ENCODE measurements around the gene HDAC11. TPM values are rescaled to one million over a fixed set of nuclear protein-coding genes. Genes with fewer than 3 reads are reported as not detected.

Gene HDAC11
- total and polyA plus RNA-seq, 2 of the 4 experiments (the other 2 are of a cell fraction), result 9.1 to 11.4 TPM

DNA sequence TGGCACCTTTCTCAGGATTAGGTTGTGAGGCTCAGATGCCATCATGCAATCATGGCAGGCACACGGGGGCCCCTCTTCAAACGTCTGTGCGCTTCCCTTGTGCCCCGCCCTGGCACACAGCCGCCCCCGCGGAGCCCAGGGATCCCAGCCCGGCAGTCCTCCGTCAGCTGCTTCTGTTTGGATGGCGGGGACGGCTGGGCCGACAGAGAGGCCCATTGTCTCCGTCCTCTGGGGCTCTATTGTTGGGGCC lies 849 bp upstream of the HDAC11 start:
- Histone ChIP-seq H3K27ac (ENCODE audit: insufficient read depth, low read length) (peak overlapping the region; percentile 69), H3K23ac (ENCODE audit: low read depth, low read length) (no peak overlapping the region), H4K8ac (ENCODE audit: low read depth in 2 of 2, low read length in 2 of 2) (peak overlapping the region; percentile 82 to 89; a peak in 2 of 4 replicates), H3K4me1 (ENCODE audit: control insufficient read depth, insufficient read depth, low read length) (peaks cover 6% of the 10 kb centered on the region; the same call in 1 of the 2 replicates), H2BK15ac (ENCODE audit: low read depth, low read length) (no peak overlapping the region), H3K4ac (ENCODE audit: low read depth, low read length) (peak overlapping the region; percentile 46; the same call in 1 of the 2 replicates), H3K9ac (ENCODE audit: low read depth, low read length) (peak overlapping the region; percentile 79), H2BK5ac (ENCODE audit: low read depth, low read length, poor library complexity, severe bottlenecking) (no peak overlapping the region), H4K91ac (ENCODE audit: insufficient read depth, low read depth, low read length) (0 out of 2 replicates have a peak overlapping the region, but pooled peaks have one; percentile 7), H4K20me1 (ENCODE audit: insufficient read depth, low read length) (no peaks in the 10 kb centered on the region), H3K4me3 (ENCODE audit: insufficient read depth, low read depth, low read length) (peak overlapping the region; percentile 75), H3K56ac (ENCODE audit: extremely low read depth, insufficient read depth, low read length) (no peak overlapping the region), H3K18ac (ENCODE audit: low read depth, low read length) (no peak overlapping the region), H3K4me2 (ENCODE audit: low read depth, low read length) (peak overlapping the region; percentile 87), H3K9me1 (ENCODE audit: insufficient read depth, low read length) (peaks cover 8% of the 10 kb centered on the region), H4K5ac (ENCODE audit: low read depth, low read length) (peak overlapping the region; percentile 23), H2BK20ac (ENCODE audit: low read depth, low read length) (no peak overlapping the region), H2AFZ (replicated peaks; ENCODE audit: low read length, poor library complexity) (peak overlapping the region; percentile 96), H3K14ac (replicated peaks; ENCODE audit: low read depth, low read length) (peak overlapping the region; percentile 74; the same call in 1 of the 2 replicates), H3K36me3 (ENCODE audit: control insufficient read depth, insufficient read depth, low read length) (no peaks in the 10 kb centered on the region; the same call in 1 of the 2 replicates), H3K9me3 (ENCODE audit: control insufficient read depth, insufficient read depth, low read length) (no peaks in the 10 kb centered on the region), H2AK9ac (replicated peaks; ENCODE audit: low read depth, low read length, poor library complexity) (peak overlapping the region; percentile 53), H2BK120ac (ENCODE audit: low read depth, low read length) (no peak overlapping the region), H2AK5ac (ENCODE audit: low read depth, low read length) (no peak overlapping the region), H3K79me1 (ENCODE audit: low read depth in 1 of 2, low read length in 2 of 2) (peaks cover 0 to 7% of the 10 kb centered on the region in 2 experiments; a peak in 2 of 4 replicates), H3K27me3 (ENCODE audit: control insufficient read depth, insufficient read depth, low read length) (peaks cover 2% of the 10 kb centered on the region; the same call in 1 of the 2 replicates)
- ChIA-PET POLR2A (ENCODE audit: unreplicated experiment) (no interaction called here), CTCF (interaction anchor here (1.3 kb wide), 1 partner anchor 15 kb away, joined by 6 read pairs; no protein-coding TSS in a partner anchor)
- dilution Hi-C loops (cut with HindIII; ENCODE audit: low sequenced_read_pairs, unreplicated experiment) (no loop called here), intact Hi-C loops (cut with micrococcal nuclease) (no loop called here), in situ Hi-C loops (cut with MboI; ENCODE audit: low sequenced_read_pairs) (loop anchor here (25.0 kb wide), 2 partner anchors 408 to 633 kb away; partner anchors contain the start of genes CHCHD4 and WNT7A)
- WGBS, 2 experiments (ENCODE audit: extremely low coverage in 2 of 2, insufficient read length in 1 of 2), result 20% methylated on average over 6 of the region's 13 CpGs; no CpG with 5 or more reads in 1 of the 2 experiments
- TF ChIP-seq MAZ (IDR thresholded peaks at IDR 0.05; ENCODE audit: borderline replicate concordance, low read depth, low read length) (no peak), MAFK (IDR thresholded peaks at IDR 0.05; ENCODE audit: low read depth, low read length) (no peak), RCOR1 (IDR thresholded peaks at IDR 0.05; ENCODE audit: insufficient replicate concordance, low read length) (no peak), USF2 (IDR thresholded peaks at IDR 0.05; ENCODE audit: low read depth, low read length) (no peak), NFE2L2 (IDR thresholded peaks at IDR 0.05; ENCODE audit: low read depth, low read length) (no peak), BHLHE40 (IDR thresholded peaks at IDR 0.05; ENCODE audit: low read depth, low read length) (no peak), CEBPB (IDR thresholded peaks at IDR 0.05; ENCODE audit: low read depth, low read length) (no peak), POLR2A (IDR thresholded peaks at IDR 0.05; ENCODE audit: low read depth, low read length) (no peak), RFX5 (IDR thresholded peaks at IDR 0.05; ENCODE audit: low read depth, low read length) (no peak), CHD1 (IDR thresholded peaks at IDR 0.05; ENCODE audit: low read depth, low read length) (no peak), SMC3 (IDR thresholded peaks at IDR 0.05; ENCODE audit: low read depth, low read length) (no peak), FOS (IDR thresholded peaks at IDR 0.05; ENCODE audit: low read depth, low read length) (no peak), MXI1 (IDR thresholded peaks at IDR 0.05; ENCODE audit: borderline replicate concordance, low read depth, low read length) (no peak), RAD21 (IDR thresholded peaks at IDR 0.05; ENCODE audit: low read length) (no peak)
- TF ChIP-seq, protein P1, sequence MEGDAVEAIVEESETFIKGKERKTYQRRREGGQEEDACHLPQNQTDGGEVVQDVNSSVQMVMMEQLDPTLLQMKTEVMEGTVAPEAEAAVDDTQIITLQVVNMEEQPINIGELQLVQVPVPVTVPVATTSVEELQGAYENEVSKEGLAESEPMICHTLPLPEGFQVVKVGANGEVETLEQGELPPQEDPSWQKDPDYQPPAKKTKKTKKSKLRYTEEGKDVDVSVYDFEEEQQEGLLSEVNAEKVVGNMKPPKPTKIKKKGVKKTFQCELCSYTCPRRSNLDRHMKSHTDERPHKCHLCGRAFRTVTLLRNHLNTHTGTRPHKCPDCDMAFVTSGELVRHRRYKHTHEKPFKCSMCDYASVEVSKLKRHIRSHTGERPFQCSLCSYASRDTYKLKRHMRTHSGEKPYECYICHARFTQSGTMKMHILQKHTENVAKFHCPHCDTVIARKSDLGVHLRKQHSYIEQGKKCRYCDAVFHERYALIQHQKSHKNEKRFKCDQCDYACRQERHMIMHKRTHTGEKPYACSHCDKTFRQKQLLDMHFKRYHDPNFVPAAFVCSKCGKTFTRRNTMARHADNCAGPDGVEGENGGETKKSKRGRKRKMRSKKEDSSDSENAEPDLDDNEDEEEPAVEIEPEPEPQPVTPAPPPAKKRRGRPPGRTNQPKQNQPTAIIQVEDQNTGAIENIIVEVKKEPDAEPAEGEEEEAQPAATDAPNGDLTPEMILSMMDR (conservative IDR thresholded peaks at IDR 0.05; ENCODE audit: low read depth, low read length), result no peak
- TF ChIP-seq, protein P2, sequence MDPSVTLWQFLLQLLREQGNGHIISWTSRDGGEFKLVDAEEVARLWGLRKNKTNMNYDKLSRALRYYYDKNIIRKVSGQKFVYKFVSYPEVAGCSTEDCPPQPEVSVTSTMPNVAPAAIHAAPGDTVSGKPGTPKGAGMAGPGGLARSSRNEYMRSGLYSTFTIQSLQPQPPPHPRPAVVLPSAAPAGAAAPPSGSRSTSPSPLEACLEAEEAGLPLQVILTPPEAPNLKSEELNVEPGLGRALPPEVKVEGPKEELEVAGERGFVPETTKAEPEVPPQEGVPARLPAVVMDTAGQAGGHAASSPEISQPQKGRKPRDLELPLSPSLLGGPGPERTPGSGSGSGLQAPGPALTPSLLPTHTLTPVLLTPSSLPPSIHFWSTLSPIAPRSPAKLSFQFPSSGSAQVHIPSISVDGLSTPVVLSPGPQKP (IDR thresholded peaks at IDR 0.05; ENCODE audit: borderline replicate concordance, low read depth, low read length), result no peak
- ATAC-seq (ENCODE audit: low read depth) (no peak), DNase-seq (no peak)
- BruUV-seq (replicated peaks), result no TSS peak

Data from IMR-90 (cell line).